GM12874 (cell line): ENCODE measurements around the gene PIP5K1A.

ENCODE experiments used
- CTCF ChIP-seq: IDR thresholded peaks from 2 replicates; pipeline ENCODE4 v1.5.1; 2011; ENCODE audit warnings: low read depth, mild to moderate bottlenecking, control low read depth, low read length, moderate library complexity; ENCODE audit not compliant: insufficient read depth

The PIP5K1A gene

DNA sequence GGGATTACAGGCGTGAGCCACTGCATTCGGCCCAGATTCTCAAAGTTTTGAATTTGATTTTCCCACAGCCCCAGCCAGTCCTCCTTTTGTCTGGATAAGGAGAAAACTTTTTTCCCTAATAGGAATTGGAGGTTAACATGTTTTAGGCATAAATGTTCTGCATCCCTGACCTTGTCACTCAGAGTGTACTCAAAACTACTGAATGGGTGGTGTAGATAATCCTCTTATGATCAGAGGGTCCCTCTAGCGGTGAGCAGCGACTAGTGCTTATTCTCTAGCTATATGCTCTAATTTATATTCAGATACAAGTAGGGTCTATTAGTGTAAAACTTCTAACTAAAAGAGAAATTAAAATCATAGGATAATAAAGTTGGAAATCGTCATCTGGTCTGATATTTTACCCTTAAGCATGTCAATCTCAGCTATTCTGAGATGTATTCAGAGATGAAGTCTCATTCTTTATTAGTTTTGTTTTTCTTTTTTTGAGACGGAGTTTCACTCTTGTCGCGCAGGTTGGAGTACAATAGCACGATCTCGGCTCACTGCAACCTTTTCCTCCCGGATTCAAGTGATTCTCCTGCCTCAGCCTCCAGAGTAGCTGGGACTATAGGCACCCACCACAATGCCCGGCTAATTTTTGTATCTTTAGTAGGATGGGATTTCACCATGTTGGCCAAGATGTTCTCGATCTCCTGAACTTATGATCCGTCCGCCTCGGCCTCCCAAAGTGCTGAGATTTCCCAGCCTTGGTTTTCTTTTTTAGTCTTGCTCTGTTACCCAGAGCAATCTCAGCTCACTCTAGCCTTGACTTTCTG, 53.5 kb downstream of the PIP5K1A start:
- TF ChIP-seq CTCF = peak; percentile 77

DNA sequence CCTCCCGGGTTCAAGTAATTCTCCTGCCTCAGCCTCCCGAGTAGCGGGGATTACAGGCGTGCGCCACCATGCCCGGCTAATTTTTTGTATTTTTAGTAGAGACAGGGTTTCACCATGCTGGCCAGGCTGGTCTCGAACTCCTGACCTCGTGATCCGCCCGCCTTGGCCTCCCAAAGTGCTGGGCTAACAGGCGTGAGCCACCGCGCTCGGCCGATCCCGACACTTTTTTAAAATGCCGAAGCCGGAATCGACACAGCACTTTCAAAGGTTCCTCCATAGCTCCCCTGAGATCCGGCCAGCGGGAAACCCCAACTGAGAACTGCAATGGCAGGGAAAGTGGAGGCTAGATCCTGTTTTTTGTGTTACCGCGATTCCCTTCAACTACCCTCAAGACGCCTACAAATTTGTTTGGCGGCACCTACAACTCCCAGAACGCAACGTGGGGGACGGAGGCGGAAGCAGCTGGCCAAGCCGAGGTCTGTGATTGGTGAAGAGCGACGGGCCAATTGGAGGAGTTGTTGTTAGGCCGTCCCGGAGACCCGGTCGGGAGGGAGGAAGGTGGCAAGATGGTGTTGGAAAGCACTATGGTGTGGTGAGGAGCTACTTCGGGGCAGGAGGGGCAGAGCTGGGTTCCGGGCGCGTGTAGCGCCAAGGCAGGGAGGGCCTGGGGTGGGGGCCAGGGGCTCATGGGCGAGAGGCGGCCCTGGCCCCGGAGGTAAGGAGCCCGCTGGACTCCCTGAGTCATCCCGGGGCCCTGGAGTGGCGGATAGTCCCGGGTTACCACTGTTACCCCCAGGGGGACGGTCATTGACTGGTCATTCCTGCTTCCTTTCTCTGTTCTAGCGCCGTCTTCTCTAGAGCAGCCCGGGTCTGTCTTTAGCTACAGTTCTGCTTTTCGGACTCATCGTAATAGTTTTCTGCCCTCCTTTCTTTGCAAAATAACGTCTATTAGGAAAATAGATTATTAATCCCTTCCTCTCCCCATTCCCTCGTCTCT, 56.2 kb downstream of the PIP5K1A start, which contains the start of gene PSMD4:
Gene PSMD4 (plus strand): TSS at position 518 of the 997 bp plus-strand sequence. CDS start 49 bp downstream, at position 567.
- no peak for TF ChIP-seq CTCF

DNA sequence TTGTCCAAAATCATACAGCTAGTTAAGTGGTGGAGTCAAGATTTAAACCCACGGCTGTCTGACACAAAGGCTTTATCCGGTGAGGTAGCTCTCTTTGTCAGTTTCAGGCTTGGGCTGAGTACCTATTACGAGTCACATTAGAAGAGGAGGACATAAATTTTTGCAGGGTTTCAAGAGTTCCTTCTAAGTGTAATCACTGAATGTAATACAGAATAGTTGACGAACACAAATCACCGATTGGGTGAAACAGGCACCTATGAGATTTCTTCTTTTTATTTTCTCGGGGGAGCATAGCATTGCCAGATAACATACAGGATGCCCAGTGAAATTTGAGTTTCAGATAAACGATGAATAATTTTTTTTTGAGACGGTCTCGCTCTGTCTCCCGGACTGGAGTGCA, 57.0 kb downstream of the PIP5K1A start:
- TF ChIP-seq CTCF = no peak

DNA sequence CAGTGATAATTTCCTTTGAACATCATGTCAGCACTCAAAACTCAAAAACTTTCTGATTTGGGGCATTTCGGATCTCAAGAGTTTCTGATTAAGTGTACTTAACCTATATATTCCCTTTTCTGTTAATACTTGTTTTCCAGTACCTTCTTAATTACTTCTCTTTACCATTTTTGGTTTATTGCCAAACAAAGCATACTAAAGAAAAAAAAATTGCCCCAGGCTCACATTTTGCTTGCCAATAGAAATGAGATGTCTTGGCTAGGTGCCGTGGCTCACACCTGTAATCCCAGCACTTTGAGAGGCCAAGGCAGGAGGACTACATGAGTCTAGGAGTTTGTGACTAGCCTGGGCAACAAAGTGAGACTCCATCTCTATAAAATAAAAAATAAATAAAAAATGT, 61.0 kb downstream of the PIP5K1A start:
- no peak for TF ChIP-seq CTCF

DNA sequence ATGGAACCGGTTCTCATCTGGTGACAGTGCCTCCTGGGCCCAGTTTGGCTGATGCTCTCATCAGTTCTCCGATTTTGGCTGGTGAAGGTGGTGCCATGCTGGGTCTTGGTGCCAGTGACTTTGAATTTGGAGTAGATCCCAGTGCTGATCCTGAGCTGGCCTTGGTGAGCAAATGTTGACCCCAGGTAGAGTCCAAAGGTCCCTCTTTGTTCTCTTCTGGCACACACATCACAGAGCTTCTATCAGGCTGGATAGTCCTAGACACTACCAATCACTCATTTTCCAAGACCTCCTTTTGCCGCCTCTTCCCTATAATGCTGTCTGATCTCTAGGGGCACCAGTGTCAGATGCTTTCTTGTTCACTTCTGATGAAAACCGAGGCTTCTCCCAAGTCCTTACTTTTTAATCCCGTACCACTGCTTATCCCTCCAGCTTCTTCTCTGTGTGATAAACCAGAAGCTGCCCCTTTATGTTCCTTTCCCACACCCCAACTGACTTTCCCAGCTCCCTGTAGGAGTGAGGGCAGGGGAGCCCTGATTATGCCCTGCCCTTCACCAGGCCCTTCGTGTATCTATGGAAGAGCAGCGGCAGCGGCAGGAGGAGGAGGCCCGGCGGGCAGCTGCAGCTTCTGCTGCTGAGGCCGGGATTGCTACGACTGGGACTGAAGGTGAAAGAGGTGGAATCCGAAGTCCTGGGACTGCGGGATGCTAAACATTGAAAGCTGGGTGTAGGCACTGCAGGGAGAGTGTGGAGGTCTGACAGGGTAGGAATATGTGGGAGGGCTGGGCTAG, 67.3 kb downstream of the PIP5K1A start:
- no peak for TF ChIP-seq CTCF

GRCh38 chr1:151266315-151266714, 68.0 kb downstream of the PIP5K1A start:
- no peak for TF ChIP-seq CTCF
